GM19397 (cell line): Measurements from ENCODE around the gene DYNC1H1.

ENCODE experiments used
- ATAC-seq: cut with Tn5 transposase; IDR thresholded peaks from one replicate; pipeline ENCODE4 v1.9.1; 2021; ENCODE audit warnings: mild to moderate bottlenecking, moderate library complexity; ENCODE audit not compliant: unreplicated experiment

DYNC1H1 gene

DNA sequence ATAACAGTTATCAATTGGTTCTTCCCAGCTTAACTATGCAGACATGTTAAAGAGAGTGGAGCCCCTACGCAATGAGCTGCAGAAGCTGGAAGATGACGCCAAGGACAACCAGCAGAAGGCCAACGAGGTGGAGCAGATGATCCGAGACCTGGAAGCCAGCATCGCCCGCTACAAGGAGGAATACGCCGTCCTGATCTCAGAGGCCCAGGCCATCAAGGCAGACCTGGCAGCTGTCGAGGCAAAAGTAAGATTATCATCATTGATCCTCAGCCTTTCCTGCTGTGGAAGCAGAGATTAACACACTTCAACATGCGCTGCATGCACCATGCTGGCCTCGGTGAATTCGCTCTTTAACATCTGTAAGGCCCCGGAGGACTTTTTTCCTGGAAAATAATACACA lies 68.9 kb downstream of the DYNC1H1 start:
- no peak for ATAC-seq

DNA sequence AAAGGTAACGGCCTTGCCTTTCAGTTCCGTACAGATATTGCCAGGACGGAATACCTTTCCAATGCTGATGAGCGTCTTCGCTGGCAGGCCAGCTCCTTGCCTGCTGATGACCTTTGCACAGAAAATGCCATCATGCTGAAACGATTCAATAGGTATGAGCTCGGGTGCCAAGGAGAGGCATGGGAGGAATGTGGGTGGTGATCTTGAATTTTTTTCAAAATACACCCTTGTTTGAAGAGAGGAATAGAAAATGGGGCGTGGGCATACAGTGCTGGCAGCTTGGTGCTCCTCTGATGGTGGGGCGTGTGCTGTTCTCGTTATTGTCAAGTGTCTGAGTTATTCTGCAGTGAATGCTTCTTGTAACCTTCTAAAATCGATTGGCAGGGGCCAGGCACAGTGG lies 69.9 kb downstream of the DYNC1H1 start:
- no peak for ATAC-seq

- ATAC-seq: no peak
Observed at GRCh38 chr14:102035914-102036313, 71.5 kb downstream of the DYNC1H1 start.

GRCh38 chr14:102037686-102038085 lies 73.3 kb downstream of the DYNC1H1 start:
- no peak for ATAC-seq

DNA sequence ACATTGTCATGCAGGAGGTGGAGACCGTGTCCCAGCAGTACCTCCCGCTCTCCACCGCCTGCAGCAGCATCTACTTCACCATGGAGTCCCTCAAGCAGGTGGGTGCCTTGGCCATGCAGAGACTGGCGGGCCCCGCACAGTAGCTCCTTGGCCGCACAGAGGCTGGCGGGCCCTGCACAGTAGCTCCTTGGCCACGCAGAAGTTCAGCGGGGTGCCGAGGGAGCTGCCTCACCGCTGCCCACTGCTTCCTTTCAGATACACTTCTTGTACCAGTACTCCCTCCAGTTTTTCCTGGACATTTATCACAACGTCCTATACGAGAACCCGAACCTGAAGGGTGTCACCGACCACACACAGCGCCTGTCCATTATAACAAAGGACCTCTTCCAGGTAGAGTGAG lies 74.8 kb downstream of the DYNC1H1 start:
- ATAC-seq: no peak

DNA sequence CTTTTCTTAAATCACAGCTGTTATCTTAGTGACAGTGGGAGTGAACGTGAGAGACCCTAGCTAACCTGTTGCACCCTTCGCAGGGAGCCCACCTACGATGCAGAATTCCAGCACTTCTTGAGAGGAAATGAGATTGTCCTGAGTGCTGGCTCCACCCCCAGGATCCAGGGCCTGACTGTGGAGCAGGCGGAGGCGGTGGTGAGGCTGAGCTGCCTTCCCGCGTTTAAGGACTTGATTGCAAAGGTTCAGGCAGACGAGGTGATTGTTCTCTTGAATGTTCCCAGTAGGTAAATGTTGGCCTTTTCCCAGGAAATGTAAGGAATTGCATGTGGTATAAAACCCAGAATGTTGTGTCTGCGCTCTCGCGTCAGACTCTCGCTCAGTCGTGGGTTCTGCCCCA lies 75.8 kb downstream of the DYNC1H1 start:
- ATAC-seq: no peak

- no peak for ATAC-seq
Observed at GRCh38 chr14:102042699-102043098, 78.3 kb downstream of the DYNC1H1 start.

DNA sequence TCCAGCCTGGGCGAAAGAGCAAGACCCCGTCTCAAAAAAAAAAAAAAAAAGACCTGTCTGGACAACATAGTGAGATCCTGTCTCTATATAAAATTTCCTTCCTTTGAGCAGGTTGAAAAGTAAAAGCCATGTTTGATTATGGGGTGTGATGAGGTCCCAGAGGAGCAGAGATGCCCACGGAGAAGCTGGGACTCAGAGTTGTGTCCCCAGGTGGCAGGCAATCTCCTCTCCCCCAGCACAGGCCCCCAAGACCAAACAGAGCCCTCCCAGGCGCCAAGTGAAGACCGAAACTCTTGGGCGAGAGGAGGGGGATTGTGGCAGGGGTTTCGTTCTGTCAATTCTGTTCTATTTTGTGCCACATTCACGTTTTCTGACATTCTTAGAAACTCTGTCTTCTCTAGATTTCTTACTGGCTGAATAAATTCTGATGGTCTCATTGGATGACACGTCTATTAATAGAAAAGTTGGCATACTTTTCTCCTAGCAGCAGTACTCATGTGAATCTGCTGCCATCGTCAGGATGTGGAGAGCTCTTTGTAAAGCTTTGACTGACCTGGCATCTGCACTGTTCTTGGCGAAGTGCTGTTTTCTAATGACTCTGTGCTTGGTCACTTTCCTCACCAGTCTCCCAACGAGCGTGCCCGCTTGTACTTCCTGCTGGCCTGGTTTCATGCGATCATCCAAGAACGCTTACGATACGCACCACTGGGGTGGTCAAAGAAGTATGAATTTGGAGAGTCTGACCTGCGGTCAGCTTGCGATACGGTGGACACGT lies 79.1 kb downstream of the DYNC1H1 start:
- no peak for ATAC-seq

GRCh38 chr14:102044566-102044965 lies 80.2 kb downstream of the DYNC1H1 start:
- no peak for ATAC-seq

- ATAC-seq: no peak
Observed at GRCh38 chr14:102046337-102047278, 82.2 kb downstream of the DYNC1H1 start.

GRCh38 chr14:102047808-102048540 lies 83.6 kb downstream of the DYNC1H1 start:
- ATAC-seq: no peak

GRCh38 chr14:102049258-102050025 lies 85.1 kb downstream of the DYNC1H1 start:
- no peak for ATAC-seq

- no peak for ATAC-seq
Observed at GRCh38 chr14:102050026-102050405, 85.6 kb downstream of the DYNC1H1 start.

DNA sequence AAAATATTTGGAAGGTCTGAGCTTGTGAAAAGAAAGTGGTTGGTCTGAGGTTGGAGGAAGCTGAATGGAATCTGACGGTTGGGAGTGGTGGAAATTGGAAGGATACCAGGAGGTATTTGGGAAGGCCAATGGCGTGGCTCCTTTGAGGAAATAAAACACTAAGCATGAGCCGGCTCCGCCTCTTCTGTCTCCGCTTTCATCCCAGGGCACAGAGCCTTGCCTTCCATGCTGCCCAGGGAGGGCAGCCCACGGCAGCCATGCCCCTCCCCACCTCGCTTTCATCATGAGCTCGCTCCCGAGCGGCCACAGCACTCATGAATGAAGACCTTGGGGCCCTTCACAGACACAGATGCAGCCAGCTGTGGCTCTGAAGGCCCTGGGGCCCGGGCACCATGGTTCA lies 86.3 kb downstream of the DYNC1H1 start:
- ATAC-seq: no peak

DNA sequence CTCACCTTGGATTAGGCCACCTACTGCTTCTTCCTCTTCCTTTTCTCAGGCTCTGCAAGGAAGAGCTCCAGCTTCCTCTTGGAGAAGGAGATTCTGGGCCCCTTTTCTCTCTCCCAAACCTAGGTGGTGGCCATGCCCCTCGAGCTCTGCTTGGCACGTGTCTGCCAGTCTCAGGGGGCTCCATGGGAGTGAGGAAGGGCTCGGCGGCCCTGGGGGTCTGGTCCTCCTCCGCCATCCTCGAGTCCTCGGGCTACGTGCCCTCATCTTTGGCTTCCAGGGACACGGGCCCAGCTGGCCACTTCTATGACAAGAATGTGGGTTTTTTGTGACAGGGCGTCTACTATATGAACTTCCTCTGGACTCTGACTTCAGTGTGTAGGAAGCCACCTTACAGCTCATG lies 88.1 kb downstream of the DYNC1H1 start:
- ATAC-seq: no peak

DNA sequence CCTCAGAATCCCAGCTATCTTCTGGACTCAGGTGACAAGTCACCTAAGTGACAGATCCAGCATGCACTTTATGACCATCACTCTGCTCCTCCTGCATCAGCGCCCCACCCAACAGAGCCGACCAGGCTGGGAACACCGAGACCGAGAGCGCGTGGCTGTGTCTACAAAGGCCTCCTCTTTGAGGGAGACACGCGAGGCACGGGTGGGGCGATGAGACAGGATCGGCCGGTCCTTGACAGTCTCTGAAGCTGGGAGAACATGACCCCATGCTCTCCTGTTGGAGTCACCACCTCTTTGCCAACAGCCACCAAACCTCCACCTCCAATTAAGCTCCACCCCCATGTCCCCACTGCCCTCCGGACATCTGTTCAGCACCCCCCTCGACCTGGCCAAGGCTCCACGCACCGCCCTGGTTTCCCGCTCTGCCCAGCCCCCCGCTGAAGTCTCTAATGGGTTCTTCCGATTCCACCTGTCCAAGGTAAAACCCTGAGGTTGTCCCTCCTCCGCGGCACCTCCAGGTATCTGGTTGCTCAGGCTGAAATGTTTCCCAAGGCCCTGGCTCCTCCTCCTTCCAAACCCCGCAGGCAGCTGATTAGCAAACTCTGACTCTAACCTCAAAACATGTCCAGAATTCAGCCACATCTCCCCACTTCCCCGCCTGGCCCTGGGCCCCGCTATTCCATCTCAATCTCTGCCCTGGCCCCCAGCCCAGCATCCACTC lies 91.0 kb downstream of the DYNC1H1 start:
- no peak for ATAC-seq

DNA sequence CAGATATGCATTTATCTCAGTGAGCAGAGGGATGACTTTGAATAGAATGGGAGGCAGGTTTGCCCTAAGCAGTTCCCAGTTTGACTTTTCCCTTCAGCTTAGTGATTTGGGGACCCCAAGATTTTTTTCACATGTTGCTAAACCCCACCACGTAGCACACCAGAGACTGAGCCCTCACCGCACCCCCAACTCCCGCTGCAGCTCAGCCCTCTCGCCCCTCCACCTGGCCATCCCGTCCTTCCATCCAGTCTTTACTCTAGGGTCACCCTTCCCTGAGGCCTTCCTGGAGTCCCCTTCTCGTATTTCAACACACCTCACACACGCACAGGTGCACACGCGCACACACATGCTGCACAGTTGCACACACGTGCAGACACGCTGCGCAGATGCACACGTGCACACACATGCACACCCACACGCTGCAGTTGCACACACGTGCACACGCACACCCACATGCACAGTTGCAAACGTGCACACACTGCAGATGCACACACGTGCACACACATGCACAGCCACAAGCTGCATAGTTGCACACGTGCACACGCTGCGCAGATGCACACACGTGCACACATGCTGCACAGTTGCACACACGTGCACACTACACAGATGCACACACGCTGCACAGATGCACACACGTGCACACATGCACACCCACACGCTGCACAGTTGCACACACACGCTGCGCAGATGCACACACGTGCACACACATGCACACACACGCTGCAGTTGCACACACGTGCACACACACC lies 92.5 kb downstream of the DYNC1H1 start:
- ATAC-seq: no peak

GRCh38 chr14:102057480-102058114 lies 93.2 kb downstream of the DYNC1H1 start:
- ATAC-seq: no peak

- no peak for ATAC-seq
Observed at GRCh38 chr14:102058146-102058545, 93.8 kb downstream of the DYNC1H1 start.
